GM04503 (cell line): ENCODE measurements around the gene FCHSD1.

Experiments
- DNase-seq: peaks from one replicate; pipeline ENCODE4 v3.0.0-alpha.2; 2012; ENCODE audit warnings: low read depth

FCHSD1 gene

GRCh38 chr5:141672841-141673813 lies 21.9 kb upstream of the FCHSD1 start:
- DNase-seq = no peak

GRCh38 chr5:141672071-141672840 lies 21.0 kb upstream of the FCHSD1 start:
- no peak for DNase-seq

GRCh38 chr5:141669520-141669919 lies 18.3 kb upstream of the FCHSD1 start:
- DNase-seq = no peak

- no peak for DNase-seq
Observed at GRCh38 chr5:141668601-141669265, 17.5 kb upstream of the FCHSD1 start.

- DNase-seq = no peak
Observed at GRCh38 chr5:141665995-141666940, 15.1 kb upstream of the FCHSD1 start.

GRCh38 chr5:141664733-141665461 lies 13.7 kb upstream of the FCHSD1 start:
- DNase-seq = no peak

- no peak for DNase-seq
Observed at GRCh38 chr5:141663506-141663905, 12.3 kb upstream of the FCHSD1 start.

- DNase-seq = no peak
Observed at GRCh38 chr5:141662028-141662427, 10.8 kb upstream of the FCHSD1 start.

- no peak for DNase-seq
Observed at GRCh38 chr5:141657937-141658545, 6.8 kb upstream of the FCHSD1 start.

GRCh38 chr5:141657404-141657803 lies 6.2 kb upstream of the FCHSD1 start:
- no peak for DNase-seq

GRCh38 chr5:141656396-141656795 lies 5.2 kb upstream of the FCHSD1 start:
- no peak for DNase-seq

GRCh38 chr5:141655020-141655419 lies 3.8 kb upstream of the FCHSD1 start:
- DNase-seq = no peak

GRCh38 chr5:141654298-141654697 lies 3.1 kb upstream of the FCHSD1 start:
- peak; percentile 77 for DNase-seq

- no peak for DNase-seq
Observed at GRCh38 chr5:141651728-141652105, 499 bp upstream of the FCHSD1 start.

- no peak for DNase-seq
Observed at GRCh38 chr5:141649972-141650371, 1.2 kb downstream of the FCHSD1 start.

GRCh38 chr5:141649056-141649688 lies 2.0 kb downstream of the FCHSD1 start:
- no peak for DNase-seq

- no peak for DNase-seq
Observed at GRCh38 chr5:141647851-141648250, 3.4 kb downstream of the FCHSD1 start.

- no peak for DNase-seq
Observed at GRCh38 chr5:141647242-141647641, 4.0 kb downstream of the FCHSD1 start.

GRCh38 chr5:141646026-141646425 lies 5.2 kb downstream of the FCHSD1 start:
- no peak for DNase-seq
